B cell (primary cell): Measurements from ENCODE around the gene FIBCD1.

Experiments
- CTCF ChIP-seq: fragments of 200-600 bp; IDR thresholded peaks from one replicate; pipeline ENCODE4 v1.8.0; 2022; ENCODE audit warnings: antibody characterized with exemption, mild to moderate bottlenecking
- EZH2 ChIP-seq: IDR thresholded peaks from 2 replicates; pipeline ENCODE4 v1.6.1; 2012; ENCODE audit warnings: borderline replicate concordance, low read depth, mild to moderate bottlenecking, moderate library complexity, low read length; ENCODE audit not compliant: insufficient read depth, poor library complexity, severe bottlenecking

- no peak for TF ChIP-seq EZH2
- TF ChIP-seq CTCF, result no peak
Measured at GRCh38 chr9:130856474-130856873, 82.6 kb downstream of the FIBCD1 start.
